ENCODE measurements around the gene HOXC10. TPM values are rescaled to one million over a fixed set of nuclear protein-coding genes. Genes with fewer than 3 reads are reported as not detected.

HOXC10 gene
- total and polyA plus RNA-seq, 8 donors, result not detected

DNA sequence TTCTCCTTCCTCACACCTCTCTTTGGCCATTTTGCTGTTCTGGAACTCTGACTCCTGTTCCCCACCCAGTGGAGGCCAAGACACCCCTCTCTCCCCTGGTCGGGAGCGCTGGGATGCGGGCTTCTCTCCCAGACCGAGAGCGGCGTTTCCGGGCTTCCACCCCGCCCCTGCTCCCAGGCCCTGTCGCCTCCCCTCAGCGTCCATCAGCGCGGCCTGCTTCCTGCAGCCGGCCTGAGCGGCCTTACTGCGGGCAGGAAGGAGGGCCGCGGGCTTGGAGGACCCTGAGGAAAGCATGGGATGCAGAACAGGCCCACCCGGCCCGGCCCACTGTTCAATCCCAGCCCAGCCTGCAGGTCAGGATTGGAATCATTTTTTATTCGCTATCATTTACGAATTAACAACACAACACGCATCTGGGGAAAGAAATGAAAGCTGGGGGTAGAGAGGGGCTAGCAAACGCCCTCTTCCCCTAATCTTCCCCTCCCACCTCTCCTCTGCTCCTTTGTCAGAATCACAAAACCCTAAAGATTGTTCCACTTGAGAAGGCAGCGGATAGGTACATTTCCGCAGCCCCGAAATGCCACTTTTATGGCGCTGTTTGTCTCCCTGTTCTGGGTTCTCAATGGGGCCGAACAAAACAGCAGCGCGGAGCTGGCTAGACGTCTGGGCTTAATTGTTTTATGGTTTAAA lies 20.0 kb downstream of the HOXC10 start:
- Histone ChIP-seq H3K9me3 (no peaks in the 10 kb centered on the region), H3K4me1 (peaks cover 20 to 35% (median 30%) of the 10 kb centered on the region in 4 donors), H3K4me3 (no peak overlapping the region), H3K27ac (no peak overlapping the region), H3K36me3 (no peaks in the 10 kb centered on the region), H3K27me3 (peaks cover 53 to 100% (median 99%) of the 10 kb centered on the region in 3 donors)
- WGBS, 5 donors, result 12 to 15% (median 14%) methylated on average over 30 to 31 of the region's 31 CpGs
- intact Hi-C loops (cut with DNase I; ENCODE audit: low total_unique reads), result loop anchor here (5.0 kb wide), 1 partner anchor 202 kb away; no protein-coding TSS in a partner anchor
- no peak for DNase-seq
- TF ChIP-seq, protein P1, sequence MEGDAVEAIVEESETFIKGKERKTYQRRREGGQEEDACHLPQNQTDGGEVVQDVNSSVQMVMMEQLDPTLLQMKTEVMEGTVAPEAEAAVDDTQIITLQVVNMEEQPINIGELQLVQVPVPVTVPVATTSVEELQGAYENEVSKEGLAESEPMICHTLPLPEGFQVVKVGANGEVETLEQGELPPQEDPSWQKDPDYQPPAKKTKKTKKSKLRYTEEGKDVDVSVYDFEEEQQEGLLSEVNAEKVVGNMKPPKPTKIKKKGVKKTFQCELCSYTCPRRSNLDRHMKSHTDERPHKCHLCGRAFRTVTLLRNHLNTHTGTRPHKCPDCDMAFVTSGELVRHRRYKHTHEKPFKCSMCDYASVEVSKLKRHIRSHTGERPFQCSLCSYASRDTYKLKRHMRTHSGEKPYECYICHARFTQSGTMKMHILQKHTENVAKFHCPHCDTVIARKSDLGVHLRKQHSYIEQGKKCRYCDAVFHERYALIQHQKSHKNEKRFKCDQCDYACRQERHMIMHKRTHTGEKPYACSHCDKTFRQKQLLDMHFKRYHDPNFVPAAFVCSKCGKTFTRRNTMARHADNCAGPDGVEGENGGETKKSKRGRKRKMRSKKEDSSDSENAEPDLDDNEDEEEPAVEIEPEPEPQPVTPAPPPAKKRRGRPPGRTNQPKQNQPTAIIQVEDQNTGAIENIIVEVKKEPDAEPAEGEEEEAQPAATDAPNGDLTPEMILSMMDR (IDR thresholded peaks at IDR 0.05), result no peak
- TF ChIP-seq POLR2A (IDR thresholded peaks at IDR 0.05) (no peak), EP300 (IDR thresholded peaks at IDR 0.05) (no peak), POLR2AphosphoS5 (IDR thresholded peaks at IDR 0.05) (no peak)

DNA sequence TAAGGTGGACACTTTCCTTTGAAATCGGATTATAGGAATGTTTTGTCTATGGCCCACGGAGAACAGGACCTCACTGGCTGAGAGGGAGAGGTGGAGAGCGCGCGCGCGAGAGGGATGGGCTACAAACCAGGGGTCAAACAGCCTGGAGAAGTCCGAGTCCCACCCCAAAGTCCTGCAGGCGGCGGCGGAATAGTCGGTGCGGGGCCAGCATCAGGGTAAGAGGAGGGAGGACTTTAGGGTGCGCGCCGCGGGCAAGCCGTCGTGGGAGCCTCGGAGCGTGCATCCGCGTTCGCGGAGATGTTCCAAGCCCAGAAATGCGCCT lies 20.5 kb downstream of the HOXC10 start:
- Histone ChIP-seq H3K36me3 (no peaks in the 10 kb centered on the region), H3K27me3 (peaks cover 48 to 100% (median 99%) of the 10 kb centered on the region in 3 donors), H3K4me1 (peaks cover 15 to 31% (median 25%) of the 10 kb centered on the region in 4 donors), H3K9me3 (no peaks in the 10 kb centered on the region), H3K4me3 (no peak overlapping the region), H3K27ac (no peak overlapping the region)
- TF ChIP-seq POLR2A (IDR thresholded peaks at IDR 0.05), result no peak
- TF ChIP-seq, protein P1 (IDR thresholded peaks at IDR 0.05), result no peak
- no peak for TF ChIP-seq EP300 (IDR thresholded peaks at IDR 0.05)
- TF ChIP-seq POLR2AphosphoS5 (IDR thresholded peaks at IDR 0.05), result no peak
- DNase-seq, result no peak
- intact Hi-C loops (cut with DNase I; ENCODE audit: low total_unique reads), result loop anchor here (5.0 kb wide), 1 partner anchor 202 kb away; no protein-coding TSS in a partner anchor
- 4 to 7% (median 6%) methylated on average over 26 of the region's 26 CpGs for WGBS, 5 donors

DNA sequence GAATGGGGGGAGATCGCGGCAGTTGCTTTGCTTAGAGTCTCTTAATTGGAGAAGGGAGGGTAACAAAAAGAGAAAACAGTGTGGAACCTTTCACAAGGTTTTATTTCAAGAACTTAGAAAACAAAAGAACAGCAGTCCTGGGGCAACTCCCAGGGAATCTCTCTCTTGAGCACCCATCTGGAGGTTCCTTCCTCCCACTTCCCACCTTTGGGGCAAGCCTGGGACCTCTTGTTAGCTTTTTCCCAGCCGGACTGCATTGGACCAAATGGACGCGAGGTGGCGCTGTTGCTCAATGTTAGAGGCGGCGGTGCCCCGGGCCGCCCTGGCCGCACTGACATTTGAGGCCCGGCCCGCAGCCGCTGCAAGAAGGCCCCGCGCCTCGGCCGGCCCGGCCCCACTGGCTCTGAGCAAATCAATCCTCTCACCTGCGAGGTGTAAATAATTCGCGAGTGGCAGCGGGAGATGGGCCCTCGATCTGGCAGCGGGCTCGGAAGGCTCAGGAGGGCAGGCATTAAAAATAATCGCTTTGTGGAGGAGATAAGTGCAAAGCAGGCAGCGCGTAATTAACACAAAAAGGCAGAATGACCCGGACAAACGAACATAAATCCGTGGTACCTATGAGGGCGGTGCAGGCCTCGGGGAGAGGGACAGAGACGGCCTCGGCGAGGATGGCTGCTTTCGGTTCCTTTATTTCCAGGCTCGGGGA lies 21.1 kb downstream of the HOXC10 start:
- peaks cover 43 to 100% (median 99%) of the 10 kb centered on the region in 3 donors for H3K27me3 ChIP-seq
- peak overlapping the region; percentile 16 to 44 (median 36) for H3K4me3 ChIP-seq
- no peak overlapping the region for H3K27ac ChIP-seq
- DNase-seq, result peak; percentile 93 to 95
- peaks cover 15 to 26% (median 22%) of the 10 kb centered on the region in 4 donors for H3K4me1 ChIP-seq
- no peaks in the 10 kb centered on the region for H3K9me3 ChIP-seq
- intact Hi-C loops (cut with DNase I; ENCODE audit: low total_unique reads), result loop anchor here (5.0 kb wide), 1 partner anchor 201 kb away; no protein-coding TSS in a partner anchor
- H3K36me3 ChIP-seq, result no peaks in the 10 kb centered on the region
- 1 to 8% (median 6%) methylated on average over 34 to 39 of the region's 39 CpGs for WGBS, 5 donors
- TF ChIP-seq POLR2A (IDR thresholded peaks at IDR 0.05) (no peak), POLR2AphosphoS5 (IDR thresholded peaks at IDR 0.05) (peak in 1 of 3 donors; percentile 25)
- TF ChIP-seq, protein P1 (IDR thresholded peaks at IDR 0.05), result peak in 5 of 7 experiments; percentile 85 to 96 (median 92)

DNA sequence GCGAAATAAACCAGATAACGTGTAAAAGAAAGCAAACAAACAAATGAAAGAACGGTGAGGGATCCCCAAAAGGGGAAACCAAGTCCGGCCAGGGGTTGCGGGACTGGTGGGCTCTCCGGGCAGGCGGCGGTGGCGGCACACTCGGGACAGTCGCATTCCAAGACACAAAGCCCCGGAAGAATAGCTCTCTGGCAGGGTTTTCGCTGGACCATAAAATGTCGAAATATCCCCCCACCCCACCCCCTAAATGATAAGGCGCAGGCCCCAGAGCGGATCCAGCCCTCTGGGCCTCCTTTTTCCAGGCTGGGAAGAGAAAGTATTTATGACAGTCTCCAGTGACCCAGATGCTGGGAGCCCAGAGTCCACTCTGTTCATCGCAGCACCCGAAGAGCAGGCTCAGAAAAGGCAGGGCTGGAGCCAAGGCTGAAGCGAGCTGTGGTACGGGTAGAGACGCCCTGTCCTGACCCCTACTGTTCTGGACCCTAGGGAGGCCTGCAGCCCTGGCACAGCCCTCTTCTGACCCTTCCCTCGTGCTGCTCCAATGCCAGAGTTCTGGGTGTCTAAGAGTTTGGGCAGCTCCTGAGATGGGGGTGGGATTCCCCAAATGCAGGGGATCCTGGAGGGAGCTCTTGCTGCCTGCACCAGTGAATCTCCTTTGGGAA lies 21.7 kb downstream of the HOXC10 start:
- Histone ChIP-seq H3K9me3 (no peaks in the 10 kb centered on the region), H3K36me3 (no peaks in the 10 kb centered on the region), H3K27me3 (peaks cover 38 to 100% (median 99%) of the 10 kb centered on the region in 3 donors), H3K4me1 (peaks cover 15 to 32% (median 25%) of the 10 kb centered on the region in 4 donors), H3K4me3 (peak overlapping the region; percentile 16 to 44 (median 36)), H3K27ac (no peak overlapping the region)
- no peak for DNase-seq
- TF ChIP-seq POLR2A (IDR thresholded peaks at IDR 0.05), result no peak
- TF ChIP-seq, protein P1 (IDR thresholded peaks at IDR 0.05), result no peak
- TF ChIP-seq POLR2AphosphoS5 (IDR thresholded peaks at IDR 0.05), result no peak
- no peak for TF ChIP-seq EP300 (IDR thresholded peaks at IDR 0.05)
- intact Hi-C loops (cut with DNase I; ENCODE audit: low total_unique reads), result loop anchor here (5.0 kb wide), 1 partner anchor 201 kb away; no protein-coding TSS in a partner anchor
- 10 to 40% (median 22%) methylated on average over 17 to 22 of the region's 22 CpGs for WGBS, 5 donors
